ENCODE data around the gene FOXK2. TPM values are rescaled to one million over a fixed set of nuclear protein-coding genes. Genes with fewer than 3 reads are reported as not detected.

The FOXK2 gene
- total RNA-seq, 1 donor = 29.3 TPM

- no peak overlapping the region for H2AFZ ChIP-seq (ENCODE audit: low read length)
- DNase-seq (ENCODE audit: insufficient read length, low spot score, missing footprints) = peak; percentile 53
- H3K4me1 ChIP-seq (ENCODE audit: insufficient read depth, low read length) = peaks cover 8% of the 10 kb centered on the region
- peak overlapping the region; percentile 32 for H3K4me2 ChIP-seq (ENCODE audit: insufficient read depth, low read length)
- no peaks in the 10 kb centered on the region for H3K36me3 ChIP-seq (ENCODE audit: insufficient read depth, low read length)
- H3K4me3 ChIP-seq (ENCODE audit: insufficient read depth, low read length) = no peak overlapping the region
- H3K27ac ChIP-seq (ENCODE audit: low read depth, low read length) = peak overlapping the region; percentile 15
- no peaks in the 10 kb centered on the region for H3K9me3 ChIP-seq (ENCODE audit: low read depth, low read length)
- H3K27me3 ChIP-seq (ENCODE audit: insufficient read depth, low read length) = no peaks in the 10 kb centered on the region
- peaks cover 97% of the 10 kb centered on the region for H3K79me2 ChIP-seq (ENCODE audit: insufficient read depth, low read length)
- TF ChIP-seq CTCF (IDR thresholded peaks at IDR 0.05; ENCODE audit: extremely low read depth, low read depth, low read length) = no peak
- H4K20me1 ChIP-seq (ENCODE audit: insufficient read depth, low read length) = peaks cover 74% of the 10 kb centered on the region
Observed at GRCh38 chr17:82545071-82545462, 25.5 kb downstream of the FOXK2 start.

- H4K20me1 ChIP-seq (ENCODE audit: insufficient read depth, low read length) = peaks cover 72% of the 10 kb centered on the region
- H3K36me3 ChIP-seq (ENCODE audit: insufficient read depth, low read length) = no peaks in the 10 kb centered on the region
- peaks cover 94% of the 10 kb centered on the region for H3K79me2 ChIP-seq (ENCODE audit: insufficient read depth, low read length)
- H2AFZ ChIP-seq (ENCODE audit: low read length) = no peak overlapping the region
- DNase-seq (ENCODE audit: insufficient read length, low spot score, missing footprints) = peak; percentile 19
- peaks cover 15% of the 10 kb centered on the region for H3K4me1 ChIP-seq (ENCODE audit: insufficient read depth, low read length)
- no peak for TF ChIP-seq CTCF (IDR thresholded peaks at IDR 0.05; ENCODE audit: extremely low read depth, low read depth, low read length)
- no peak overlapping the region for H3K4me3 ChIP-seq (ENCODE audit: insufficient read depth, low read length)
- no peak overlapping the region for H3K27ac ChIP-seq (ENCODE audit: low read depth, low read length)
- H3K9me3 ChIP-seq (ENCODE audit: low read depth, low read length) = no peaks in the 10 kb centered on the region
- no peaks in the 10 kb centered on the region for H3K27me3 ChIP-seq (ENCODE audit: insufficient read depth, low read length)
- no peak overlapping the region for H3K4me2 ChIP-seq (ENCODE audit: insufficient read depth, low read length)
Observed at GRCh38 chr17:82547981-82548380, 28.4 kb downstream of the FOXK2 start.

GRCh38 chr17:82548681-82549303 lies 29.3 kb downstream of the FOXK2 start:
- H3K4me2 ChIP-seq (ENCODE audit: insufficient read depth, low read length) = no peak overlapping the region
- H3K4me1 ChIP-seq (ENCODE audit: insufficient read depth, low read length) = peaks cover 16% of the 10 kb centered on the region
- no peaks in the 10 kb centered on the region for H3K27me3 ChIP-seq (ENCODE audit: insufficient read depth, low read length)
- no peaks in the 10 kb centered on the region for H3K36me3 ChIP-seq (ENCODE audit: insufficient read depth, low read length)
- H3K9me3 ChIP-seq (ENCODE audit: low read depth, low read length) = no peaks in the 10 kb centered on the region
- no peak for TF ChIP-seq CTCF (IDR thresholded peaks at IDR 0.05; ENCODE audit: extremely low read depth, low read depth, low read length)
- H2AFZ ChIP-seq (ENCODE audit: low read length) = no peak overlapping the region
- H3K27ac ChIP-seq (ENCODE audit: low read depth, low read length) = no peak overlapping the region
- peaks cover 96% of the 10 kb centered on the region for H3K79me2 ChIP-seq (ENCODE audit: insufficient read depth, low read length)
- peaks cover 75% of the 10 kb centered on the region for H4K20me1 ChIP-seq (ENCODE audit: insufficient read depth, low read length)
- H3K4me3 ChIP-seq (ENCODE audit: insufficient read depth, low read length) = no peak overlapping the region
- DNase-seq (ENCODE audit: insufficient read length, low spot score, missing footprints) = no peak

GRCh38 chr17:82551779-82552457 lies 32.4 kb downstream of the FOXK2 start:
- Histone ChIP-seq H3K27me3 (ENCODE audit: insufficient read depth, low read length) (no peaks in the 10 kb centered on the region), H4K20me1 (ENCODE audit: insufficient read depth, low read length) (peaks cover 69% of the 10 kb centered on the region), H3K4me1 (ENCODE audit: insufficient read depth, low read length) (peaks cover 16% of the 10 kb centered on the region), H3K4me3 (ENCODE audit: insufficient read depth, low read length) (no peak overlapping the region), H3K27ac (ENCODE audit: low read depth, low read length) (no peak overlapping the region), H3K36me3 (ENCODE audit: insufficient read depth, low read length) (no peaks in the 10 kb centered on the region), H2AFZ (ENCODE audit: low read length) (no peak overlapping the region), H3K9me3 (ENCODE audit: low read depth, low read length) (no peaks in the 10 kb centered on the region), H3K79me2 (ENCODE audit: insufficient read depth, low read length) (peaks cover 93% of the 10 kb centered on the region), H3K4me2 (ENCODE audit: insufficient read depth, low read length) (no peak overlapping the region)
- DNase-seq (ENCODE audit: insufficient read length, low spot score, missing footprints) = peak; percentile 96
- TF ChIP-seq CTCF (IDR thresholded peaks at IDR 0.05; ENCODE audit: extremely low read depth, low read depth, low read length) = peak; percentile 81

Measured in osteoblast (primary cell).